ENCODE data around the gene MAFG. TPM values are rescaled to one million over a fixed set of nuclear protein-coding genes. Genes with fewer than 3 reads are reported as not detected.

MAFG gene
- total and polyA plus RNA-seq, 2 of the 13 experiments (the other 11 are each of a cell fraction or from before 2014, with no cell fraction given): 14.5 to 20.0 TPM

- TF ChIP-seq ZNF580 (CRISPR knock-in tag; IDR thresholded peaks at IDR 0.05; ENCODE audit: borderline replicate concordance, low read depth) (peak; percentile 15; the same call in 1 of the 2 replicates), ZKSCAN5 (CRISPR knock-in tag; IDR thresholded peaks at IDR 0.05) (no peak)
These were observed 58.1 kb downstream of the MAFG start (continued) for GRCh38 chr17:81869221-81870130.

GRCh38 chr17:81868674-81869220 is 58.8 kb downstream of the MAFG start:
- Histone ChIP-seq H3K9me3 (ENCODE audit: low read length) (no peaks in the 10 kb centered on the region), H3K4me3 (replicated peaks in 1 of 3; ENCODE audit: insufficient read depth in 1 of 3, low read depth in 2 of 3, low read length in 3 of 3) (peak overlapping the region in 1 of 3 experiments; percentile 85; a peak in 2 of 6 replicates), H3K27me3 (ENCODE audit: control insufficient read depth in 1 of 2, insufficient read depth in 2 of 2, low read length in 2 of 2) (no peaks in the 10 kb centered on the region), H3K4me1 (ENCODE audit: insufficient read depth, low read length) (peaks cover 81% of the 10 kb centered on the region), H3K9ac (ENCODE audit: insufficient read depth, low read depth, low read length) (peak overlapping the region; percentile 88; the same call in 1 of the 2 replicates), H2AFZ (ENCODE audit: low read length) (no peak overlapping the region), H3K79me2 (ENCODE audit: insufficient read depth, low read length) (peaks cover 32% of the 10 kb centered on the region), H3K27ac (ENCODE audit: extremely low read length, insufficient read depth, low read length) (peak overlapping the region; percentile 80), H4K20me1 (ENCODE audit: insufficient read depth, low read length) (peaks cover 51% of the 10 kb centered on the region; the same call in 1 of the 2 replicates), H3K36me3 (replicated peaks in 1 of 2; ENCODE audit: control insufficient read depth in 1 of 2, insufficient read depth in 2 of 2, low read length in 2 of 2) (peaks cover 16 to 29% of the 10 kb centered on the region in 2 experiments), H3K4me2 (ENCODE audit: low read depth, low read length) (peak overlapping the region; percentile 75)
- BruUV-seq (replicated peaks): TSS peak; percentile 60
- in situ Hi-C loops (cut with HindIII; ENCODE audit: extremely low pct_ligation_motif_present, low pct_unique_long_range_greater_than_20kb): no loop called here
- intact Hi-C loops (cut with micrococcal nuclease; ENCODE audit: unreplicated experiment): loop anchor here (5.0 kb wide), 1 partner anchor 154 kb away; the partner anchor contains the start of genes CENPX and LRRC45
- POLR2A ChIA-PET: interaction anchor here (0.7 to 2.7 kb wide), 10 partner anchors 7 to 164 kb away, joined by 3 to 26 read pairs (median 7); partner anchors contain the start of genes CENPX, LRRC45, MAFG and NPB
- WGBS (ENCODE audit: low lambda C conversion rate): 88% methylated on average over 30 of the region's 30 CpGs
- DNase-seq (ENCODE audit: low spot score): peak; percentile 59
- no peak for FAIRE-seq
- CTCF ChIA-PET (ENCODE audit: low intra/inter-chr PET ratio, low total read pairs): no interaction called here
- ATAC-seq: peak; percentile 13
- TF ChIP-seq ZSCAN30 (CRISPR knock-in tag; IDR thresholded peaks at IDR 0.05) (no peak), PHF21A (CRISPR knock-in tag; IDR thresholded peaks at IDR 0.05) (no peak), ZNF83 (CRISPR knock-in tag; IDR thresholded peaks at IDR 0.05; ENCODE audit: borderline replicate concordance) (no peak), CHD4 (IDR thresholded peaks at IDR 0.05; ENCODE audit: borderline replicate concordance, low read length) (peak; percentile 22; the same call in 1 of the 2 replicates), THAP7 (CRISPR knock-in tag; IDR thresholded peaks at IDR 0.05) (no peak), ZNF30 (CRISPR knock-in tag; IDR thresholded peaks at IDR 0.05) (no peak), POLR2G (IDR thresholded peaks at IDR 0.05; ENCODE audit: low read depth, low read length) (peak; percentile 27; the same call in 1 of the 2 replicates), ZBTB2 (CRISPR knock-in tag; IDR thresholded peaks at IDR 0.05; ENCODE audit: low read depth) (no peak), ZNF761 (CRISPR knock-in tag; conservative IDR thresholded peaks at IDR 0.05) (no peak), ZNF550 (CRISPR knock-in tag; IDR thresholded peaks at IDR 0.05; ENCODE audit: borderline replicate concordance) (no peak), MLX (CRISPR knock-in tag; IDR thresholded peaks at IDR 0.05) (no peak), NRL (CRISPR knock-in tag; IDR thresholded peaks at IDR 0.05; ENCODE audit: borderline replicate concordance) (peak; percentile 54; the same call in 1 of the 2 replicates), SIX1 (CRISPR knock-in tag; IDR thresholded peaks at IDR 0.05; ENCODE audit: borderline replicate concordance) (no peak), NFYC (CRISPR knock-in tag; IDR thresholded peaks at IDR 0.05) (no peak), CCAR2 (optimal IDR thresholded peaks at IDR 0.05; ENCODE audit: low read depth, low read length) (no peak), TBP (CRISPR knock-in tag; IDR thresholded peaks at IDR 0.05) (no peak), ZNF296 (CRISPR knock-in tag; conservative IDR thresholded peaks at IDR 0.05) (0 out of 2 replicates have a peak, but pooled peaks have one; percentile 13)

Data from HepG2 (cell line).